GM18505 (cell line): ENCODE results near the gene SKIDA1.

Source experiments
- ATAC-seq: cut with Tn5 transposase; IDR thresholded peaks from one replicate; pipeline ENCODE4 v1.9.1; 2021; ENCODE audit not compliant: unreplicated experiment
- POLR2A ChIP-seq: IDR thresholded peaks from 4 replicates; pipeline ENCODE4 v1.6.1; 2011; ENCODE audit warnings: borderline replicate concordance; ENCODE audit not compliant: insufficient read depth, insufficient read length; ENCODE audit errors: extremely low read depth

The SKIDA1 gene

GRCh38 chr10:21509341-21510240, 15.9 kb downstream of the SKIDA1 start:
- ATAC-seq: no peak
- TF ChIP-seq POLR2A: no peak

DNA sequence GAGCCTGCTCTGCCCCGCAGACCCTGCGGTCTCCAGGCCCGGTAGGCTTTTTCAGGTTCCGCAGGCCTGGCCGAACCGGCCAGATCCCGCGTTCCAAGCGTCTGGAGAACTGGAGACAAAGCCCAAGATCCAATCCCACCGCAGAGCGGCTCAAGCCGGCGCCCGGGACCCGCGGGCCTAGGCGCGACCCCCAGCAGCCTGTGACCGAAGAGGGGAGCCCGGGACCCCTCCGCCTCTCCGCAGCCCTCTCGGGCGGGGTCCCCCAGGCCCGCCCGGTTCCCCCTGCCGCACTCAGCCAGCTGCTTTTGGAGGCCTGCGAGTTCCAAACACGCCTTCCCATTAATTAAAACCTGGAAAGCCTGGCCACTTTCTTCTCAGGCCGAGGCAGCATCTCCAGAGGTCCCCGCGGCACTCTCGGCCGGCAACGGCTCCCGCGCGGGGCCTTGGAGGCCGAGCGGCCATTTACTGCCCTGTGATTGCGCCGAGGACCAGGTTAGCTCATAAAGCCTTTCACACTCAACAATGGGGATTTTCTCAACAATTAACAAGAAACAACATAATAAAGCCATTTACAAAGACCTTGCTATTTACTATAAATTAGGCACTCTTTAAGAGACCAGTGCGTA, 16.7 kb downstream of the SKIDA1 start:
- ATAC-seq: no peak
- no peak for TF ChIP-seq POLR2A

DNA sequence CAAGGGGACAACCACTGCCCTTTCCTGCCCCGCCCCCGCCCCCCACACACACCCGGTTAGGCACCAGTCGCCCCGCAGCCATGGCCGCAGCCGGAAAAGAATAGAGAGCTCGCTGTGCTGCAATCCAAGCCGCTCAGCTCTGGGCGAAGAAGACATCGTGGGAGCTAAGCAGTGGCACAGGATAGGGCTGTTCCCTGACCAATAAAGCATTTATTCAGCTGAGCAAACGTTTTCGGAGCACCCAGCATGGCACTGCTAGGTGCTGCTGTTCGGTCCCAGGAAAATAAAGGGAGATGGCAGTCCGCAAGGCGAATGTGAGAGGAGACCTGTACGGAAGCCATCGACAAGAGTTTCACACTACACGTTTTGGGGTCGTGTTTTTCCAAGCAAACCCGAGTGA, 18.3 kb downstream of the SKIDA1 start:
- no peak for TF ChIP-seq POLR2A
- no peak for ATAC-seq

GRCh38 chr10:21506351-21506750, 19.1 kb downstream of the SKIDA1 start:
- ATAC-seq: no peak
- no peak for TF ChIP-seq POLR2A

DNA sequence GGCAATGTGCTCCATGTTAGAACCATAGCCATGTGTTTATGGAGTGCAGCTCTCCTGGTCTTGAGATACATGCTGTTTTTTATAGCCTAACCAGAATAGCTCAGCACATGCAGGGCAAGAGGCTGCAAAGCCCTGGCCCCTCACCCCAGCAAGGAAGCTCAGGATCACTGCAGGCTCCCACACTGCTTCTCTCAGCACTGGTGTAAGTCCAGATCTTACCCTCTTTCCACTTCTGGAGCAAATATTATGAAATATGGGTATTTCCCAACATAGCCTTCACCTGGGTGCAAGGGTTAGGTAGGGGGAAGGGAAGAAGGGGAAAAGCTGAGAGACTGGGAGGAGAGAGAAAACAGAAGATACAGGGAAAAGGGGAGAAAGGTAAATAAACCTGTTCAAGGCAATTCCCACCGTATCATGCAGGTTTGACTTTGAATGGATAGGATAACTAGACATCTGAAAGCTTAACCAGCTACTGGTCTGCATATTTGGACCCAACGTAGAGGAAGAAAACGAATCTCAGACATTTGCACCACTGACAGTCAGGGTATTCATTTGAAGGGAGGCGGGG, 19.7 kb downstream of the SKIDA1 start:
- no peak for ATAC-seq
- TF ChIP-seq POLR2A: no peak

GRCh38 chr10:21503542-21503941, 21.9 kb downstream of the SKIDA1 start:
- TF ChIP-seq POLR2A: no peak
- no peak for ATAC-seq

GRCh38 chr10:21502348-21502740, 23.1 kb downstream of the SKIDA1 start:
- ATAC-seq: no peak
- no peak for TF ChIP-seq POLR2A

GRCh38 chr10:21501731-21502347, 23.6 kb downstream of the SKIDA1 start:
- no peak for ATAC-seq
- TF ChIP-seq POLR2A: no peak

- ATAC-seq: no peak
- TF ChIP-seq POLR2A: no peak
Observed at GRCh38 chr10:21501091-21501490, 24.4 kb downstream of the SKIDA1 start.

- no peak for ATAC-seq
- no peak for TF ChIP-seq POLR2A
Observed at GRCh38 chr10:21500578-21500910, 24.9 kb downstream of the SKIDA1 start.

DNA sequence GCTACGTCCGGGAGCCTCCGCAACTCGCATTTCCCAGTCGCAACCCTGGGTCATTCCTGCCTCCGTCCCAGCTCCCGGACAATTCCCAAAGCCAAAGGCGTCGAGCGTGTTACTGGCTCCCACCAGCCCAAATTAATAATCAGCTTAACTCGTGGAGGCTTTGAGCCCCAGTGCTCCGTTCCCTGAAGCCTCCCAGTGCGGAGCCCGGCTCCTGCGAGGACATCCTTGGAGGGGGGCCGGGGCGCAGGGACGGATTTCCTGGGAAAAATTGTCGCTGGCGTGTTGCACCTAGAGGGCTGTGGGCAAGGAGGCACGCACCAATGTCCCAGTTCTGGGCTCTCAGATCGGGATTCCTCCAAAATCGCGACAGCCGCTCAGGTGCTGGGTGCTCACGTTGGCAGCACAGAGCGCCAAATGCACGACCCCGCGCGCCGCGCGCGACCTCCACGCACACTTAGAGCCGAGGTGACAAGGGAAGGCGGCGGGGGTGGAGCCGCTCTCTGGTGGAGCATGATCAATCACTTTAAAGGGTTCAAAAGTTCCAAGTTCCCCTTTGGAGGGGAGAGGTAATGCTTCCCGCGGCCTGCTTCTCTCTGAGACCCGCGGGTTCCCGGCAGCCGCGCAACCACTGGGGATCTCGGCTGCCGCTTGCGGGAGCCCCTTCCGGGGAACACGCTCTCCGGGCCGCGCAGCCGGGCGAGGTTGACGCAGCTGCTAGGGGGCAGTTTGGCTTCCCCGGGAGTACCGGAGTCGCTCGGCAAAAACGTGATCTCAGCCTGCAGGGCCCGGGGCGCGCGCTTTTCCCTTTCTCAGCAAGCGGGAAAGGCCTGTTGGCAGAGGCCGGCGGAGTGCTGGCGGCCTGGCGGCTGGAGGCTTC, 25.5 kb downstream of the SKIDA1 start:
- TF ChIP-seq POLR2A: no peak
- no peak for ATAC-seq

- no peak for TF ChIP-seq POLR2A
- ATAC-seq: no peak
Observed at GRCh38 chr10:21498986-21499385, 26.5 kb downstream of the SKIDA1 start.

DNA sequence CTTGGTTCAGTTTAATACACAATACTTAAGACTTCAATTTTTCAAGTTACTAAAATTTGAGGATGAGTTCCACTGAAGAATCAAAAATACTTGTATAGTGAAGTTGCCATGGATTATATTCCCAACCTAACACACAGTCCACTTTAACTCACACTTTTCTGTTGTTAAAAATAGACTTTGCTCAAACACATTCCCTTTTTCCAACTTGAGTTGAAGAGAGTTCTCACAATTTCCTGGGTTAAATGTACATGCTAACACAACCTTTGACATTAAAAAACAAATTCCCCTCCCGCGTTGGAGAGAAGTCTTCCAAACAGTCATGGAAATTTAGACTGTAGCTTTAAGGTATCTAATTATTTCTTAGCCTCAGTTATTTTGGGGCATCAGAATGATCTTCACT, 27.1 kb downstream of the SKIDA1 start:
- no peak for TF ChIP-seq POLR2A
- no peak for ATAC-seq
